Neural cell (in vitro differentiated cells): ENCODE data around the gene C8A. TPM values are rescaled to one million over a fixed set of nuclear protein-coding genes. Genes with fewer than 3 reads are reported as not detected.
A peak's percentile ranks its signal among the peaks of the same experiment; 100 is the strongest.

Source experiments
- H2AFZ ChIP-seq: fragments of 200-600, 300-800 bp; sonication (generic), shearing (Covaris generic); 2 replicates; pipeline ENCODE4 v1.6.0; 2014; ENCODE audit warnings: low read depth, mild to moderate bottlenecking, antibody characterized with exemption, low read length, moderate library complexity
- H3F3A ChIP-seq: fragments of 200-600 bp; shearing (Covaris generic); 2 replicates; pipeline ENCODE4 v1.6.1; 2016; ENCODE audit warnings: mild to moderate bottlenecking, moderate library complexity, mixed read lengths, antibody characterized with exemption, low read length; ENCODE audit not compliant: insufficient read depth, poor library complexity, severe bottlenecking
- H3K27ac ChIP-seq: fragments of 200-600, 300-800 bp; sonication (generic), shearing (Covaris generic); 2 replicates; pipeline ENCODE4 v1.5.1; 2014; ENCODE audit warnings: mild to moderate bottlenecking, low read length, moderate library complexity
- H3K27me3 ChIP-seq: fragments of 300-800, 200-600 bp; sonication (generic), shearing (Covaris generic); 2 replicates; pipeline ENCODE4 v1.6.0; 2014; ENCODE audit warnings: mild to moderate bottlenecking, low read depth, low read length, moderate library complexity; ENCODE audit not compliant: insufficient read depth
- H3K36me3 ChIP-seq: fragments of 300-800, 200-600 bp; sonication (generic), shearing (Covaris generic); 2 replicates; pipeline ENCODE4 v1.5.1; 2014; ENCODE audit warnings: mild to moderate bottlenecking, antibody characterized with exemption, low read length, moderate library complexity; ENCODE audit not compliant: insufficient read depth
- H3K4me2 ChIP-seq: fragments of 300-800, 200-600 bp; sonication (generic), shearing (Covaris generic); 2 replicates; pipeline ENCODE4 v1.6.0; 2014; ENCODE audit warnings: mild to moderate bottlenecking, low read length
- H3K4me3 ChIP-seq: fragments of 300-800, 200-600 bp; sonication (generic), shearing (Covaris generic); 2 replicates; pipeline ENCODE4 v1.5.1; 2014; ENCODE audit warnings: mild to moderate bottlenecking, low read length, moderate library complexity
- H3K79me2 ChIP-seq: fragments of 200-600 bp; shearing (Covaris generic); replicated peaks from 2 replicates; pipeline ENCODE4 v1.6.0; 2014; ENCODE audit warnings: mild to moderate bottlenecking, low read length, moderate library complexity; ENCODE audit not compliant: insufficient read depth
- H3K9ac ChIP-seq: fragments of 300-800, 200-600 bp; sonication (generic), shearing (Covaris generic); 2 replicates; pipeline ENCODE4 v1.6.1; 2016; ENCODE audit warnings: mild to moderate bottlenecking, low read length, mixed read lengths
- H3K9me2 ChIP-seq: fragments of 200-600 bp; shearing (Covaris generic); 2 replicates; pipeline ENCODE4 v1.6.1; 2016; ENCODE audit warnings: mild to moderate bottlenecking, low read length, mixed read lengths; ENCODE audit not compliant: insufficient read depth
- H3K9me3 ChIP-seq: fragments of 200-600, 300-800 bp; sonication (generic), shearing (Covaris generic); 2 replicates; pipeline ENCODE4 v1.6.1; 2016; ENCODE audit warnings: mild to moderate bottlenecking, mixed run types, low read length, moderate library complexity, mixed read lengths
- H4K20me1 ChIP-seq: fragments of 200-600 bp; shearing (Covaris generic); 2 replicates; pipeline ENCODE4 v1.6.1; 2016; ENCODE audit warnings: mild to moderate bottlenecking, mixed run types; ENCODE audit not compliant: insufficient read depth
- EP300 ChIP-seq: fragments of 450-650 bp; conservative IDR thresholded peaks from 2 replicates; pipeline ENCODE4 v1.6.1; 2014; ENCODE audit warnings: antibody characterized with exemption, mild to moderate bottlenecking, moderate library complexity; ENCODE audit not compliant: poor library complexity, severe bottlenecking
- EZH2 ChIP-seq: fragments of 200-600, 300-800 bp; shearing (Covaris generic), sonication (generic); IDR thresholded peaks from 2 replicates; pipeline ENCODE4 v1.6.1; 2014; ENCODE audit warnings: antibody characterized with exemption, low read length, borderline replicate concordance, mild to moderate bottlenecking; ENCODE audit not compliant: insufficient read depth, poor library complexity, severe bottlenecking
- MXI1 ChIP-seq: fragments of 450-650 bp; conservative IDR thresholded peaks from 2 replicates; pipeline ENCODE4 v1.6.1; 2014; ENCODE audit warnings: antibody characterized with exemption, mild to moderate bottlenecking; ENCODE audit not compliant: poor library complexity, severe bottlenecking
- POLR2AphosphoS5 ChIP-seq: IDR thresholded peaks from 2 replicates; pipeline ENCODE4 v1.6.1; 2012
- RAD21 ChIP-seq: fragments of 450-650 bp; conservative IDR thresholded peaks from 2 replicates; pipeline ENCODE4 v1.6.1; 2014; ENCODE audit warnings: antibody characterized with exemption, mild to moderate bottlenecking, moderate library complexity
- SMC3 ChIP-seq: fragments of 450-650 bp; conservative IDR thresholded peaks from 2 replicates; pipeline ENCODE4 v1.6.1; 2014; ENCODE audit warnings: antibody characterized with exemption, mild to moderate bottlenecking, moderate library complexity; ENCODE audit not compliant: poor library complexity
- TAF1 ChIP-seq: IDR thresholded peaks from 2 replicates; pipeline ENCODE4 v1.6.1; 2012; ENCODE audit warnings: low read depth
- polyA plus RNA-seq: library from polyadenylated mRNA; depleted of rRNA; stranded (reverse); fragments of >200 nt; gene quantifications from 2 replicates; pipeline ENCODE4 v1.2.3, GENCODE V29; 2014
- TF ChIP-seq, protein P1 (sequence below): IDR thresholded peaks from 2 replicates; pipeline ENCODE4 v1.6.1; 2012; ENCODE audit warnings: borderline replicate concordance
- TF ChIP-seq, protein P2 (sequence below): fragments of 450-650 bp; IDR thresholded peaks from 2 replicates; pipeline ENCODE4 v1.5.1; 2014; ENCODE audit warnings: antibody characterized with exemption, mild to moderate bottlenecking, moderate library complexity; ENCODE audit not compliant: poor library complexity, severe bottlenecking

C8A gene
- polyA plus RNA-seq, 1 donor from 2014 or later = not detected

DNA sequence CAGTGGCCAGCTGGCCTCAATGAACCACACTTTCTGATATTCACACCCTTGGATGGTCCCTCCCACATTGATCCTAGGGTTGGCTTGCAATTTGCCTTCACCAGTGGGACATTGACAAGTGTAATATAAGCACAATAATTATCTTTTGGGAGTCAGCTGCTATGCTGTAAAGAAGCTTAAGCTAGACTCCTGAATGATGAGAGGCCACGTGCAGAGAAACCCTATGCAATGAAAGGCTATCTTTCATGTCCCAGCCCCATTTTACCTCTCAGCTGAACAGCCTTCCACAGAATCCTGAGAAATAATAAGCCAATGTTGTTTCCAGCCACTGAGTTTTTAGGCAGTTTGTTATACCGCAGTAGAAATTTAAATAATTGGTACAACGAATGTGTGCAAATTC is 11.1 kb upstream of the C8A start:
- H3K27me3 ChIP-seq = no peaks in the 10 kb centered on the region
- H3K9ac ChIP-seq = no peak overlapping the region
- H3K9me3 ChIP-seq = no peaks in the 10 kb centered on the region
- no peaks in the 10 kb centered on the region for H3K36me3 ChIP-seq
- no peaks in the 10 kb centered on the region for H3K9me2 ChIP-seq
- H2AFZ ChIP-seq = no peak overlapping the region
- no peak overlapping the region for H3K4me2 ChIP-seq
- H3F3A ChIP-seq = no peaks in the 10 kb centered on the region
- no peak overlapping the region for H3K27ac ChIP-seq
- no peaks in the 10 kb centered on the region for H4K20me1 ChIP-seq
- no peak overlapping the region for H3K4me3 ChIP-seq
- TF ChIP-seq EP300 (no peak), EZH2 (no peak), POLR2AphosphoS5 (no peak), RAD21 (no peak), TAF1 (no peak), MXI1 (no peak), SMC3 (no peak)
- TF ChIP-seq, protein P1, sequence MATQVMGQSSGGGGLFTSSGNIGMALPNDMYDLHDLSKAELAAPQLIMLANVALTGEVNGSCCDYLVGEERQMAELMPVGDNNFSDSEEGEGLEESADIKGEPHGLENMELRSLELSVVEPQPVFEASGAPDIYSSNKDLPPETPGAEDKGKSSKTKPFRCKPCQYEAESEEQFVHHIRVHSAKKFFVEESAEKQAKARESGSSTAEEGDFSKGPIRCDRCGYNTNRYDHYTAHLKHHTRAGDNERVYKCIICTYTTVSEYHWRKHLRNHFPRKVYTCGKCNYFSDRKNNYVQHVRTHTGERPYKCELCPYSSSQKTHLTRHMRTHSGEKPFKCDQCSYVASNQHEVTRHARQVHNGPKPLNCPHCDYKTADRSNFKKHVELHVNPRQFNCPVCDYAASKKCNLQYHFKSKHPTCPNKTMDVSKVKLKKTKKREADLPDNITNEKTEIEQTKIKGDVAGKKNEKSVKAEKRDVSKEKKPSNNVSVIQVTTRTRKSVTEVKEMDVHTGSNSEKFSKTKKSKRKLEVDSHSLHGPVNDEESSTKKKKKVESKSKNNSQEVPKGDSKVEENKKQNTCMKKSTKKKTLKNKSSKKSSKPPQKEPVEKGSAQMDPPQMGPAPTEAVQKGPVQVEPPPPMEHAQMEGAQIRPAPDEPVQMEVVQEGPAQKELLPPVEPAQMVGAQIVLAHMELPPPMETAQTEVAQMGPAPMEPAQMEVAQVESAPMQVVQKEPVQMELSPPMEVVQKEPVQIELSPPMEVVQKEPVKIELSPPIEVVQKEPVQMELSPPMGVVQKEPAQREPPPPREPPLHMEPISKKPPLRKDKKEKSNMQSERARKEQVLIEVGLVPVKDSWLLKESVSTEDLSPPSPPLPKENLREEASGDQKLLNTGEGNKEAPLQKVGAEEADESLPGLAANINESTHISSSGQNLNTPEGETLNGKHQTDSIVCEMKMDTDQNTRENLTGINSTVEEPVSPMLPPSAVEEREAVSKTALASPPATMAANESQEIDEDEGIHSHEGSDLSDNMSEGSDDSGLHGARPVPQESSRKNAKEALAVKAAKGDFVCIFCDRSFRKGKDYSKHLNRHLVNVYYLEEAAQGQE = no peak
- TF ChIP-seq, protein P2, sequence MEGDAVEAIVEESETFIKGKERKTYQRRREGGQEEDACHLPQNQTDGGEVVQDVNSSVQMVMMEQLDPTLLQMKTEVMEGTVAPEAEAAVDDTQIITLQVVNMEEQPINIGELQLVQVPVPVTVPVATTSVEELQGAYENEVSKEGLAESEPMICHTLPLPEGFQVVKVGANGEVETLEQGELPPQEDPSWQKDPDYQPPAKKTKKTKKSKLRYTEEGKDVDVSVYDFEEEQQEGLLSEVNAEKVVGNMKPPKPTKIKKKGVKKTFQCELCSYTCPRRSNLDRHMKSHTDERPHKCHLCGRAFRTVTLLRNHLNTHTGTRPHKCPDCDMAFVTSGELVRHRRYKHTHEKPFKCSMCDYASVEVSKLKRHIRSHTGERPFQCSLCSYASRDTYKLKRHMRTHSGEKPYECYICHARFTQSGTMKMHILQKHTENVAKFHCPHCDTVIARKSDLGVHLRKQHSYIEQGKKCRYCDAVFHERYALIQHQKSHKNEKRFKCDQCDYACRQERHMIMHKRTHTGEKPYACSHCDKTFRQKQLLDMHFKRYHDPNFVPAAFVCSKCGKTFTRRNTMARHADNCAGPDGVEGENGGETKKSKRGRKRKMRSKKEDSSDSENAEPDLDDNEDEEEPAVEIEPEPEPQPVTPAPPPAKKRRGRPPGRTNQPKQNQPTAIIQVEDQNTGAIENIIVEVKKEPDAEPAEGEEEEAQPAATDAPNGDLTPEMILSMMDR = no peak
- no peaks in the 10 kb centered on the region for H3K79me2 ChIP-seq

DNA sequence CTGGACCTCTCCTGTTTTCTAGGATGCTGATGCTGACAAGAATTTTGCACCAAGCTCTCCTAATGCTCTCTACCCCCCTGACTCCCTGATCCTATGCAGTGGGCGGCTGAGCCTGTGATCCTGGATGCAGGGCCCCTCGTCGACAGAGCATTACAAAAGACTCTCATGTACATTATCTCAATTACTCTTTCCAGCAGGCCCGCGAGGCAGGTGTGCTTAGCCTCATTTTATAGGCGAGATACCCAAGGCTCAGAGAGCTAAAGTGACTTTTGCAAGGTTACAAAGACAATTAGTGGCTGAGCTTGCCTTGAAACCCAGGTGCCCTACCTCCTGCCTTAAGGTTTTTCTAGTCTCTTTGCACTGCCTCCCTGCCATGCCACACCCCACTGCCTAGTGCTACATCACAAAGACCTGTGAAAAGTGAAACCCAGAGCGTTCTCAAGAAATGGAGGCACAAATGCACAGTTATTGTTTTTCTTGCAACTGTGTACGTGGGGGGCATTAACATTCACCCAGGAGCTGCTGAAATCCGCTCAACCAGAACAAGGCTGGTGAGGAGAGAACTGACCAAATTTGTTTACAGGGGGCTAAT is 10.0 kb upstream of the C8A start:
- H2AFZ ChIP-seq = no peak overlapping the region

More for the DNA sequence above, 10.0 kb upstream of the C8A start:
- no peaks in the 10 kb centered on the region for H4K20me1 ChIP-seq
- H3K36me3 ChIP-seq = no peaks in the 10 kb centered on the region
- H3K27ac ChIP-seq = peak overlapping the region; percentile 28
- H3K9ac ChIP-seq = peak overlapping the region; percentile 16
- no peaks in the 10 kb centered on the region for H3K9me3 ChIP-seq
- no peaks in the 10 kb centered on the region for H3K9me2 ChIP-seq
- TF ChIP-seq, protein P1 = peak; percentile 24
- no peak for TF ChIP-seq POLR2AphosphoS5
- H3K4me3 ChIP-seq = peak overlapping the region; percentile 18
- H3K4me2 ChIP-seq = peak overlapping the region; percentile 30
- H3F3A ChIP-seq = no peaks in the 10 kb centered on the region
- H3K27me3 ChIP-seq = no peaks in the 10 kb centered on the region
- H3K79me2 ChIP-seq = no peaks in the 10 kb centered on the region
